DOHH2 (cell line): ENCODE measurements around the gene ZNF473.
A peak's percentile ranks its signal among the peaks of the same experiment; 100 is the strongest.
"Not testable (repeated sequence)": the region's sequence is repeated elsewhere in the genome, so short reads cannot be mapped to it uniquely, and the experiment has no call there.

Experiments
- H3F3A ChIP-seq: fragments of 200-600 bp; sonication (generic), shearing (Covaris generic); 2 replicates; pipeline ENCODE4 v1.6.0; 2016; ENCODE audit warnings: antibody characterized with exemption, mild to moderate bottlenecking; ENCODE audit not compliant: control insufficient read depth, insufficient read depth
- H3K27ac ChIP-seq: fragments of 200-600 bp; sonication (generic); 2 replicates; pipeline ENCODE4 v1.5.1; 2014; ENCODE audit warnings: low read depth, mild to moderate bottlenecking, low read length, moderate library complexity
- H3K27me3 ChIP-seq: fragments of 200-600 bp; sonication (generic); 2 replicates; pipeline ENCODE4 v1.6.1; 2014; ENCODE audit warnings: mild to moderate bottlenecking, low read length, mixed read lengths; ENCODE audit not compliant: control insufficient read depth
- H3K36me3 ChIP-seq: fragments of 200-600 bp; sonication (generic); 2 replicates; pipeline ENCODE4 v1.6.1; 2014; ENCODE audit warnings: mild to moderate bottlenecking, low read length, moderate library complexity, mixed read lengths; ENCODE audit not compliant: control insufficient read depth
- H3K4me1 ChIP-seq: fragments of 200-600 bp; sonication (generic); 2 replicates; pipeline ENCODE4 v1.6.1; 2014; ENCODE audit warnings: mild to moderate bottlenecking, low read length, mixed read lengths; ENCODE audit not compliant: control insufficient read depth
- H3K4me2 ChIP-seq: fragments of 200-600 bp; sonication (generic); 2 replicates; pipeline ENCODE4 v1.6.0; 2014; ENCODE audit warnings: mild to moderate bottlenecking, low read length, moderate library complexity
- H3K4me3 ChIP-seq: fragments of 200-600 bp; sonication (generic); 2 replicates; pipeline ENCODE4 v1.5.1; 2014; ENCODE audit warnings: mild to moderate bottlenecking, low read length, mixed read lengths
- H3K79me2 ChIP-seq: fragments of 200-600 bp; sonication (generic); 2 replicates; pipeline ENCODE4 v1.6.1; 2014; ENCODE audit warnings: mild to moderate bottlenecking, low read length, mixed read lengths; ENCODE audit not compliant: control insufficient read depth
- H3K9me2 ChIP-seq: fragments of 200-600 bp; sonication (generic); replicated peaks from 2 replicates; pipeline ENCODE4 v1.6.1; 2014; ENCODE audit warnings: mild to moderate bottlenecking, low read length, mixed read lengths; ENCODE audit not compliant: control insufficient read depth
- H3K9me3 ChIP-seq: fragments of 200-600 bp; sonication (generic); 2 replicates; pipeline ENCODE4 v1.6.1; 2014; ENCODE audit warnings: antibody characterized with exemption, low read length, mixed read lengths; ENCODE audit not compliant: control insufficient read depth, insufficient read depth
- H4K20me1 ChIP-seq: fragments of 200-600 bp; sonication (generic); 2 replicates; pipeline ENCODE4 v1.6.0; 2014; ENCODE audit warnings: low read depth, mild to moderate bottlenecking, antibody characterized with exemption, low read length, moderate library complexity; ENCODE audit not compliant: control insufficient read depth, insufficient read depth
- CTCF ChIP-seq: fragments of 200-600 bp; sonication (generic); IDR thresholded peaks from one replicate; pipeline ENCODE4 v1.5.1; 2014; ENCODE audit warnings: antibody characterized with exemption, mild to moderate bottlenecking, low read depth, low read length; ENCODE audit not compliant: poor library complexity, severe bottlenecking

ZNF473 gene

GRCh38 chr19:50087153-50087552, 61.3 kb downstream of the ZNF473 start:
- not testable (repeated sequence) for H3K4me3 ChIP-seq, H3K27me3 ChIP-seq, H3F3A ChIP-seq, H3K27ac ChIP-seq, H3K9me2 ChIP-seq, H3K9me3 ChIP-seq, H3K4me1 ChIP-seq, H3K36me3 ChIP-seq, H3K4me2 ChIP-seq, H4K20me1 ChIP-seq, H3K79me2 ChIP-seq

- not testable (repeated sequence) for H3K27me3 ChIP-seq, H3K4me3 ChIP-seq
Observed at GRCh38 chr19:50090706-50091105, 64.9 kb downstream of the ZNF473 start.

GRCh38 chr19:50091786-50092185, 66.0 kb downstream of the ZNF473 start:
- H3K9me2 ChIP-seq, H3K27me3 ChIP-seq, H3K4me2 ChIP-seq, H3K27ac ChIP-seq, H3F3A ChIP-seq, H3K79me2 ChIP-seq, H3K9me3 ChIP-seq, H3K4me1 ChIP-seq, H3K36me3 ChIP-seq, H3K4me3 ChIP-seq, H4K20me1 ChIP-seq: not testable (repeated sequence)

More at GRCh38 chr19:50090706-50091105, 64.9 kb downstream of the ZNF473 start:
- H3K9me3 ChIP-seq, H4K20me1 ChIP-seq, H3K27ac ChIP-seq, H3F3A ChIP-seq, H3K4me2 ChIP-seq, H3K79me2 ChIP-seq, H3K36me3 ChIP-seq, H3K9me2 ChIP-seq, H3K4me1 ChIP-seq: not testable (repeated sequence)
- peak; percentile 66 for TF ChIP-seq CTCF

- H3K9me2 ChIP-seq, H3K79me2 ChIP-seq, H3F3A ChIP-seq, H3K4me2 ChIP-seq, H3K4me3 ChIP-seq, H3K27me3 ChIP-seq, H3K4me1 ChIP-seq, H3K27ac ChIP-seq, H3K36me3 ChIP-seq, H4K20me1 ChIP-seq, H3K9me3 ChIP-seq: not testable (repeated sequence)
Observed at GRCh38 chr19:50092597-50092996, 66.8 kb downstream of the ZNF473 start.

- H3K4me3 ChIP-seq, H3K79me2 ChIP-seq, H3K27me3 ChIP-seq, H3F3A ChIP-seq, H3K36me3 ChIP-seq, H3K4me2 ChIP-seq, H3K9me2 ChIP-seq, H3K4me1 ChIP-seq, H3K27ac ChIP-seq, H3K9me3 ChIP-seq, H4K20me1 ChIP-seq: not testable (repeated sequence)
Observed at GRCh38 chr19:50097884-50098283, 72.1 kb downstream of the ZNF473 start.

- not testable (repeated sequence) for H3K79me2 ChIP-seq, H3K9me2 ChIP-seq, H3F3A ChIP-seq, H3K4me2 ChIP-seq, H3K4me1 ChIP-seq, H4K20me1 ChIP-seq, H3K9me3 ChIP-seq, H3K4me3 ChIP-seq, H3K27ac ChIP-seq, H3K36me3 ChIP-seq, H3K27me3 ChIP-seq
Observed at GRCh38 chr19:50098892-50099291, 73.1 kb downstream of the ZNF473 start.

- H3K27me3 ChIP-seq, H4K20me1 ChIP-seq, H3K79me2 ChIP-seq, H3K4me3 ChIP-seq, H3K27ac ChIP-seq, H3K9me3 ChIP-seq, H3K36me3 ChIP-seq, H3F3A ChIP-seq, H3K4me2 ChIP-seq, H3K9me2 ChIP-seq, H3K4me1 ChIP-seq: not testable (repeated sequence)
Observed at GRCh38 chr19:50099696-50100095, 73.9 kb downstream of the ZNF473 start.

GRCh38 chr19:50100946-50101345, 75.1 kb downstream of the ZNF473 start:
- H4K20me1 ChIP-seq, H3K36me3 ChIP-seq, H3K4me1 ChIP-seq, H3K79me2 ChIP-seq, H3K4me3 ChIP-seq, H3F3A ChIP-seq, H3K27ac ChIP-seq, H3K9me2 ChIP-seq, H3K4me2 ChIP-seq, H3K9me3 ChIP-seq, H3K27me3 ChIP-seq: not testable (repeated sequence)
